ENCODE measurements around the gene TSFM. TPM values are rescaled to one million over a fixed set of nuclear protein-coding genes. Genes with fewer than 3 reads are reported as not detected.
A peak's percentile ranks its signal among the peaks of the same experiment; 100 is the strongest.

TSFM gene
- total RNA-seq, 1 donor from 2014 or later = 47.7 TPM

DNA sequence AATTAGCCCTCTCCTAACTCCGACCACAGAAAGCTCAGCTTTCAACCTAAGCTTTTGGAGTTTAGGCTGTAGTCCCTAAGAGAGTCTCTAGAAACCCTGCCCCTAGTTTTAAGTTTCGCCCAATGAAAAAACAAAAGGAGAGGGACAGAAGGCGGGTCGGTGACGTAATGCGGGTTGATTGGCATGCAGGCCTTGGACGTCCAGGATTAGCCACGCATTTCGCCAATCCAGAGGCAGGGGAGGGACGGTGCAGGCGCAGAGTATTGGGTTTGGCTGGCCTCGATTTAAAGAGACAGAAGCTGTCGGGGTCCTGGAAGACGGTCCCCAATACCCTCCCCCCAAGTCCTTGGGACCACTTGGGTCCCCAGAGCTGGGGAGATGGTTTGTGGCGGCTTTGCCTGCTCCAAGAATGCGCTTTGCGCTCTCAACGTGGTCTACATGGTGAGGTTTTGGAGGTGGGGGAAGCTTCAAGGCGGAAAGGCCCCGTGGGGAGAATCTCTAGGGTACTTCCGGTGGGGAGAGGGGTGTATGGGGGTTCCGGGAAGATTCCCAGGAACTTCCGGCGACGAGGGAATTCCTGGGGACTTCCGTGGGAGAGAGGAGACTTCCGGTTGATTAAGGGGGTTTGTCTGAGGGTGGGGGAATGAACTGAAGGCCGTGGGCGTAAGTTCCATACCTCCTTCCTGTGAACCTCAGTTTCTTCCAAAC is 37.7 kb upstream of the TSFM start, which contains the start of gene TSPAN31:
Gene TSPAN31 (plus strand): TSS at position 263 of the 708 bp plus-strand sequence. CDS start 116 bp downstream, at position 379.
- intact Hi-C loops (cut with DNase I) = no loop called here
- DNase-seq (ENCODE audit: low spot score) = peak; percentile 98

DNA sequence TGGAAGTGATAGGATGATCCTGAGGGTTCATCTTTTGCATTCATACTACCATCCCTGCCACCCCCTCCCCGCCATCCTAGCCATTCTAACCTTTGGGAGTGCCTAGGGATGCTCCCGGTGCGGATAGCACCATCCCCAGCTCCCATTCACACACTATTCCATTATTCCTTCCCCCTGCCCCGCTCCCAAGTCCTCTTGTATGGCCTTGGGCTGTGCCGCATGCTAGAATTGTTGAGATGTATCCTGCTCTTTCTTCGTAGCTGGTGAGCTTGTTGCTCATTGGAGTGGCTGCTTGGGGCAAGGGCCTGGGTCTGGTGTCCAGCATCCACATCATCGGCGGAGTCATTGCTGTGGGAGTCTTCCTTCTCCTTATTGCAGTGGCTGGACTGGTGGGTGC is 37.1 kb upstream of the TSFM start:
- DNase-seq (ENCODE audit: low spot score) = no peak

DNA sequence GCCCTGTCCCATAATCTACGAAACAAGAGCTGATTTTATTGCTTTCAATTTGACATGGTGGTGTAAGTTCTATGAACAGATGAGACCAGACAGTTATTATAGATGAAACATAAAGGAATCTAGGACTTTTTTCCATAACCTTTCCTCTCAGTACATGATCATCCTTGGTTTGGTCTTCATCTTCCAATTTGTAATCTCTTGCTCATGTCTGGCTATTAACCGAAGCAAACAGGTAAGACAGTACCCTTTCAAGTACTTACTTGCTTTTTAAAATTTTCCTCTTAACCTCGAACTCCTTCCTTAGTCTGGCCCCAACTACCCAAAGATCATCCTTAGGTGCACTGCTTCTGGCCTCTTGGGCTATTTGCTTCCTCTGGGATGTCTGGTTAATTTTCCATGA is 36.6 kb upstream of the TSFM start:
- no peak for DNase-seq (ENCODE audit: low spot score)
- intact Hi-C loops (cut with DNase I) = no loop called here

More for the DNA sequence above, 37.1 kb upstream of the TSFM start:
- intact Hi-C loops (cut with DNase I) = no loop called here

GRCh38 chr12:57749061-57749460 is 33.5 kb upstream of the TSFM start:
- no peak for DNase-seq (ENCODE audit: low spot score)
- intact Hi-C loops (cut with DNase I) = no loop called here

- DNase-seq (ENCODE audit: low spot score) = no peak
- intact Hi-C loops (cut with DNase I) = no loop called here
These were observed 31.8 kb upstream of the TSFM start for GRCh38 chr12:57750561-57751431.

DNA sequence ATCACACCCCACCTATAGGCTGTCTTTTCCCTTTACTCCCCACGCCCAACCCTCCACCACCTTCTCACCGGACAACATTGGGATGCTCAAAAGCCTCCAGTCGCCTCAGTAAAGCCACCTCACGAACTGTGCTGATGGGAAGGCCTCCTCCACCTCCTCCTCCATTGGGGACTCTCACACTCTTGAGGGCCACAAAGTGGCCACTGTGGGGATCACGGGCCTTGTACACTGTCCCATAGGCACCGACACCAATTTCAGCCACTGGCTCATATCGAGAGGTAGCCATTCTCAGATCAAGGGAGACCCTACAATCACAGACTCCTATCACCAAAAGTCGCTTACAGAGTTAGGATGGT is 31.2 kb upstream of the TSFM start:
- intact Hi-C loops (cut with DNase I) = no loop called here
- no peak for DNase-seq (ENCODE audit: low spot score)

DNA sequence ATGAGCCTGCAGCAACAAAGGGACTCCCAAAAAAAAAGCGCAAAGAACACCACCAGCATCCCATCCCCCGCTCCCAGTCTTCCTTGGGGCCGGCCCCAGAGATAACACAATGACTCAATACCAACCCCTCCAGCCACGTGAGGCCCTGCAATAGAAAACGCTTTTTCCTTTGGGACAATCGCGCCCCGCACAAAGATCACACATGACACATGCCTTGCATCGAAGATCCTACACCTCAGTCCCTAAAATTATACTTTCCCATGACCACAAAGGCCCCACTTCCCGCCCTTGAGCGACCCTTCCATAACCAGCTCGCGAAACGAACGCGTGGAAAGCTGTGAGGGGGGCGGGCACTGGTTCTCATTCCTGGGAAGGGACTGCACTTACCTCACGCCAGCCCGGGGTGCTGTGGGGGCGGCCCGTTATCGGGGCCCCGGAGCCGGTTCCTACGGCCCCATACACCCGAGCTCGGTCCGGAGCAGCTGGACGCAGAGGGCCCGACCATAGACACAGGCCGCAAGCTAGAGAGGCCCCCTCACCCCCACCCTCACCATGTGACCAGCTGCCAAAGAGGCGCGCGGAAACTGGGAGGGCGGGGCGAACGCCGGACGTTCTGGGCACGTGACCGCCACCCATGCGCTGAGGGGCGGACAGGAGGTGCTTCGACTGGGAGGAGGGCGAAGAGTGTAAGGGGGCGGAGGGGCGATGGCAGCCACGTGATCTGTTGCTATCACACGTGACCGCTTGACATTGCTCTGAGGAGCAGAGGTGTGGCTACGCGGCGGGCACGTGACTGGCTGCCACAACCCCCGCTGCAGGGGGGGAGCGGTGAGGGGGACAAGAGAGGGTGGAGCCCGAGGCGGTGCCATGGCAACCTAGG is 30.6 kb upstream of the TSFM start, which contains the start of gene CDK4:
Gene CDK4 (minus strand): TSS at position 523 of the 880 bp plus-strand sequence. CDS start 593 bp downstream, outside the sequence.
- DNase-seq (ENCODE audit: low spot score) = peak; percentile 99
- intact Hi-C loops (cut with DNase I) = loop anchor here (2.0 kb wide), 1 partner anchor 19 kb away; no protein-coding TSS in a partner anchor

GRCh38 chr12:57752668-57753000 is 30.0 kb upstream of the TSFM start:
- intact Hi-C loops (cut with DNase I) = loop anchor here (2.0 kb wide), 1 partner anchor 18 kb away; no protein-coding TSS in a partner anchor
- DNase-seq (ENCODE audit: low spot score) = no peak

DNA sequence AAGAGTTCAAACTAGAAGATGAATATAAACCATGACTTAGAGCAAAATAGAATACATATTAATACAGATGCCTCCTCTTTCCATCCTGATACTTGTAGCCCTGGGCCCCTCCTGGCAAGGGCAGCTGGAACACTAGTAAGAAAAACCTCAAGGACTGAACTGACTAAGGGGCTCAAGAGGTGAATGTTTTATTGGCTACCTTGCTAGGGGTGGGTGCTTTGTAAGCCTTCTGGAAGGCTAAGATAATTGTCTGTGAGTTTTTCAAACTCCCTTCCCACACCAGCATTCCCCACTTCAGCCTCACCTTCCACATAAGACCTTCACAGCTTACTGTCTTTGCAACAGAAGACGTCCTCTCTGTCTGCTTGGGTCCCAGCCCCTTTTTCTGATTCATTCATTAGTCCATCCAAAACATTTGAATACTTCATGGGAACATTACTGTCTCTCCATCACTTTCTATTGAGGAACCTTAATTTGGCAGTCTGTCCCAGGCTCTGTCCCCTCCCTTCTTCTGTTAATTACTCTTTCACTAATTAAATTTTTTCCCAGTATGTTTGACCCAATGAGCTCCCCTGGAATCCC is 28.7 kb upstream of the TSFM start:
- intact Hi-C loops (cut with DNase I) = loop anchor here (2.0 kb wide), 1 partner anchor 17 kb away; no protein-coding TSS in a partner anchor
- DNase-seq (ENCODE audit: low spot score) = no peak

DNA sequence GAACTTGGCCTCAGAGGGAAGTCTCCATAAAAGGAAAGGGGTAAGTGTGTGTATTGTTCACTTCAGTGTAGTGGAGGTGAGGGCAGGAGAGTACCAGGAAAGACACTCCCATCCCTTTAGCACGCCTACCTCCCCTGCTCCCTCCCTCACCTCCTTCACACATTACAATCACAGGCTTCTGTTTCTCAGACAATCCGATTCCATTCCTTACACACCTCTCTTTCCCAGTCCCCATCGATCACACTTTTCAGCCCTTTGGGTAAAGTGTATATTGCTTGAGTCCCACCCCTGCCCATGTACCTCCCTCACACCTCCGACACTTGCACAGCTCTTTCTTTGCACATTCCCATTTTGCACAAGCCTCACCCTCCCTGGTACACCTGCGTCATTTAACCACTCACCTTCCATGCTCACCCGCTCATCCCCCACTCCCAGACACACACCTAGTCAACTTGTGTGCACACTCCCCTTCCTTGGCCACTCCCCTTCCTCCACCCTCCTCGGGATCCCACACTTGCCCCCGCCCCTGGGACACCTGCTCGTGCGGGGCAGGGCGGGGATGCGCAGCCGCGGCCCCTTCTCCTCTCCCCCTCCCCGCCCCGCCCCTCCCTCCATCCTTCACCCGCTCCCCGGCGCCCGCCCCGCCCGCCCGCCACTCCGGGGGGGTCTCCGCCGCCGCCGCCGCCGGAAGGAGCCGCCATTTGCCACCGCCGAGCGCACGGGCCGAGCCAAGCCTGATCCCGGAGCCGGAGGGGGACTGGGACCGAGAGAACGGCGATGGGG is 28.0 kb upstream of the TSFM start, which contains the start of gene MARCHF9:
Gene MARCHF9 (plus strand): TSS at position 693 of the 783 bp plus-strand sequence. CDS start 426 bp downstream, outside the sequence.
- DNase-seq (ENCODE audit: low spot score) = peak; percentile 72
- intact Hi-C loops (cut with DNase I) = no loop called here

GRCh38 chr12:57755194-57755453 is 27.5 kb upstream of the TSFM start:
- no peak for DNase-seq (ENCODE audit: low spot score)
- intact Hi-C loops (cut with DNase I) = no loop called here

DNA sequence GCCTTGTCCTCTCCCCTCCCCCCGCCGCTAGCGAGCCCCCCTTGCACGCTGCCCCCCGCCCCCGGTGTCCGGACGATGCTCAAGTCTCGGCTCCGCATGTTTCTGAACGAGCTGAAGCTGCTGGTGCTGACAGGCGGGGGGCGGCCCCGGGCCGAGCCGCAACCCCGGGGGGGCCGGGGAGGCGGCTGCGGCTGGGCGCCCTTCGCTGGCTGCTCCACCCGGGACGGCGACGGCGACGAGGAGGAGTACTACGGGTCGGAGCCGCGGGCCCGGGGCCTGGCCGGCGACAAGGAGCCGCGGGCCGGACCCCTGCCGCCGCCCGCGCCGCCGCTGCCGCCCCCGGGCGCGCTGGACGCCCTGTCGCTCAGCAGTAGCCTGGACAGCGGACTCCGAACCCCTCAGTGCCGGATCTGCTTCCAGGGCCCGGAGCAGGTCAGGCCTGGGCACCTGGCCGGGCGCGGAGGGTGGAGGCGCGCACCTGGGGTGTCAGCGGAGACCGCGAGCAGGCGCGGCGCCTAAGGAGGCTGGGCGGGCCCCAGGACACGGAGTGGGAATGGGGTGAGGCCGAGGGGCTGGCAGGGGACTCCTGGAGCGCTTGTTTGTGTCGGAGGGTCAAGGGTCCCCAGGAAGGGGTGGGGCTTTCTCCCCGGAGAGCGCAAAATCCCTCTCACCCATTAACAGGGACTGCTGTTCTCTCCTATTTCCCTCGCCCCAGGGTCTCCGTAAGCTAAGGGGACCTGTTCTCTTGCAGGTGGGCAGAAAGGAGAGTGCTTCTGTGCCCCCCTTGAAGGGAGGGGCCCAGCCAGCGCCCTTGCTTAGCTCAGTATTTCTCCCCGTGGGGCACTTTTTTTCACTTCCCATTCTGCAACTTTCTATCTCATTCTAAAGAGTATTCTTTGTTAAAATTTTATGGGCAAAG is 26.9 kb upstream of the TSFM start:
- DNase-seq (ENCODE audit: low spot score) = peak; percentile 76
- intact Hi-C loops (cut with DNase I) = no loop called here

GRCh38 chr12:57756406-57757341 is 25.9 kb upstream of the TSFM start:
- DNase-seq (ENCODE audit: low spot score) = no peak

GRCh38 chr12:57757771-57758170 is 24.8 kb upstream of the TSFM start:
- intact Hi-C loops (cut with DNase I) = no loop called here
- DNase-seq (ENCODE audit: low spot score) = no peak

More at GRCh38 chr12:57756406-57757341, 25.9 kb upstream of the TSFM start:
- intact Hi-C loops (cut with DNase I) = no loop called here

DNA sequence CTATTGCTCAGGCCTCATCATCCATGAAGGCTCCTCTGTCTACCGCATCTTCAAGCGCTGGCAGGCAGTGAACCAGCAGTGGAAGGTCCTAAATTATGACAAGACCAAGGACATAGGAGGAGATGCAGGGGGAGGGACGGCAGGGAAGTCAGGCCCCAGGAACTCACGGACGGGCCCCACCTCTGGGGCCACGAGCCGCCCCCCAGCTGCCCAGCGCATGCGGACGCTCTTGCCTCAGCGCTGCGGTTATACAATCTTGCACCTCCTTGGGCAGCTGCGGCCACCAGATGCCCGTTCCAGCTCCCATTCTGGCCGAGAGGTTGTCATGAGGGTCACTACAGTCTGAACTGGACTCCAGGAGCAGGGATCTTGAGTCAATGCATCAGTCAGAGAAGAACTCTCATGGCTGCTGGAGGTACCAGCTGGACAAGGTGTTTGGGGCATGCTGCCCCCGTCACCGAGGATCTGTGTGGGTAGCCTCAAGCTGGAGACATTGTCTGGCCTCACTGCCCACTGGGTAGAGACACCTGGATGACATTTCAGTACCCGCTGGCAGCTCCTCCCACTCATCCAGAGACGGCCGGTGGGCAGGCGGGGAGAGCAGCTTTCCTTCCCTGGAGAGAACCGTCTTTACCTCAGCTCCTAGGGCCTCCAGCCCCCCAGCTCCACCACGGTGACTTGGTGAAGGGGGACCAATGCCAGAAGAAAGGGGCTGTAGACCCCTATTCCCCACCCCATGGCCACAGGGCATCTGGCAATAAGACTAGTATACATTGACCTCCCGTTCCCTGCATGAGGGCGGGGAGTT is 23.8 kb upstream of the TSFM start:
- DNase-seq (ENCODE audit: low spot score) = no peak
- intact Hi-C loops (cut with DNase I) = no loop called here
